Kidney (tissue), 14 donors: ENCODE measurements around the gene ACP4. TPM values are rescaled to one million over a fixed set of nuclear protein-coding genes. Genes with fewer than 3 reads are reported as not detected.

Experiments used
- DNase-seq, 5 donors: peaks; one replicate each; pipeline ENCODE4 v3.0.0-alpha.2; 2013 to 2020
- FAIRE-seq: peaks from 2 replicates; lab custom pipeline; 2012; peaks lifted over from hg19 to GRCh38; lab: Jason Lieb, UNC
- H3K27ac ChIP-seq, 2 donors: one replicate each; pipeline ENCODE4 v1.7.0; 2013; ENCODE audit warnings: low read depth in 2 of 2, low read length in 2 of 2, inconsistent platforms in 1 of 2
- H3K27me3 ChIP-seq: one replicate; pipeline ENCODE4 v1.7.1; 2013; ENCODE audit warnings: low read length, inconsistent platforms; ENCODE audit not compliant: control insufficient read depth, insufficient read depth
- H3K36me3 ChIP-seq, 3 donors: one replicate each; pipeline versions ENCODE4 v1.7.0 to v1.7.1; 2013; ENCODE audit warnings: low read length in 3 of 3, control low read depth in 1 of 3, inconsistent platforms in 1 of 3; ENCODE audit not compliant: insufficient read depth in 3 of 3, control insufficient read depth in 2 of 3
- H3K4me1 ChIP-seq, 3 donors: one replicate each; pipeline versions ENCODE4 v1.7.0 to v1.7.1; 2013; ENCODE audit warnings: low read length in 3 of 3, inconsistent platforms in 1 of 3, low read depth in 1 of 3; ENCODE audit not compliant: control insufficient read depth in 2 of 3, insufficient read depth in 2 of 3
- H3K4me3 ChIP-seq, 3 donors: one replicate each; pipeline versions ENCODE4 v1.7.0 to v1.8.1; 2013; ENCODE audit warnings: low read length in 3 of 3, control low read depth in 1 of 3, inconsistent platforms in 1 of 3
- H3K9ac ChIP-seq, 3 donors: one replicate each; pipeline versions ENCODE4 v1.7.0 to v1.7.1; 2013; ENCODE audit warnings: low read length in 3 of 3, control low read depth in 1 of 3, inconsistent platforms in 1 of 3
- H3K9me3 ChIP-seq, 3 donors: one replicate each; pipeline versions ENCODE4 v1.7.0 to v1.7.1; 2013; ENCODE audit warnings: low read length in 3 of 3, control low read depth in 1 of 3, inconsistent platforms in 1 of 3; ENCODE audit not compliant: control insufficient read depth in 2 of 3, insufficient read depth in 1 of 3
- CTCF ChIP-seq: IDR thresholded peaks from 3 replicates; pipeline ENCODE4 v1.5.1; 2012; ENCODE audit warnings: mild to moderate bottlenecking, moderate library complexity, borderline replicate concordance; ENCODE audit not compliant: insufficient read depth; ENCODE audit errors: extremely low read depth
- intact Hi-C: fragments of 100-400 bp; cut with DNase I; formaldehyde crosslinking; loops from one replicate; pipeline ENCODE4 v1.11.1; 2022
- polyA plus RNA-seq: library from polyadenylated mRNA; stranded (reverse); fragments of 350-450 nt; fragmentation: Illumina TruSeq; extraction: RNeasy Lipid Tissue Mini Kit (QIAGEN cat#74804); gene quantifications from one replicate; pipeline ENCODE4 v1.2.3, GENCODE V29; 2014; ENCODE audit warnings: low read depth, low replicate concordance; ENCODE audit not compliant: insufficient read depth
- total RNA-seq: library from RNA; stranded (reverse); fragmentation: NEBNext Ultra II Directional; extraction: Animal tissue kit (Norgen Biotek cat#: 25700); gene quantifications from one replicate; pipeline ENCODE4 v1.2.1, GENCODE V29; 2021
- donor health status: control.
- donor health status: control.
- donor health status: control.
- donor health status: control.
- donor health status: control.
- donor health status: DM: yes; HTN: yes; CAD: no.
- donor health status: Normal renal cell carcinoma (clear cell type).

ACP4 gene
- total and polyA plus RNA-seq, 2 donors from 2014 or later, result not detected

- intact Hi-C loops, result no loop called here
- peaks cover 0 to 10% (median 6%) of the 10 kb centered on the region in 3 donors for H3K36me3 ChIP-seq
- H3K9me3 ChIP-seq, result no peaks in the 10 kb centered on the region
- H3K4me1 ChIP-seq, result peaks cover 0 to 3% (median 0%) of the 10 kb centered on the region in 3 donors
- DNase-seq (no peak), FAIRE-seq (no peak)
- no peak overlapping the region for H3K4me3 ChIP-seq
- TF ChIP-seq CTCF, result no peak
- H3K27ac ChIP-seq, result no peak overlapping the region
- no peak overlapping the region for H3K9ac ChIP-seq
- H3K27me3 ChIP-seq, result no peaks in the 10 kb centered on the region
Observed at GRCh38 chr19:50796634-50797428, 6.6 kb downstream of the ACP4 start.

GRCh38 chr19:50797429-50797780 is 7.2 kb downstream of the ACP4 start:
- TF ChIP-seq CTCF, result no peak
- intact Hi-C loops, result no loop called here
- Histone ChIP-seq H3K9me3 (no peaks in the 10 kb centered on the region), H3K27me3 (no peaks in the 10 kb centered on the region), H3K4me1 (peaks cover 0 to 3% (median 0%) of the 10 kb centered on the region in 3 donors), H3K4me3 (no peak overlapping the region), H3K9ac (no peak overlapping the region), H3K36me3 (peaks cover 2 to 10% (median 6%) of the 10 kb centered on the region in 3 donors), H3K27ac (no peak overlapping the region)
- DNase-seq (no peak), FAIRE-seq (no peak)

- Histone ChIP-seq H3K36me3 (peaks cover 2 to 10% (median 6%) of the 10 kb centered on the region in 3 donors), H3K9ac (no peak overlapping the region), H3K4me1 (peaks cover 0 to 3% (median 2%) of the 10 kb centered on the region in 3 donors), H3K9me3 (no peaks in the 10 kb centered on the region), H3K27me3 (no peaks in the 10 kb centered on the region), H3K4me3 (no peak overlapping the region), H3K27ac (no peak overlapping the region)
- intact Hi-C loops, result no loop called here
- DNase-seq, result no peak
- FAIRE-seq, result no peak
- TF ChIP-seq CTCF, result no peak
Observed at GRCh38 chr19:50797781-50798658, 7.8 kb downstream of the ACP4 start.
